Activated CD4-positive, alpha-beta memory T cell treated with anti-CD3 and anti-CD28 coated beads for 36 hours (primary cell): ENCODE measurements around the gene EEA1. TPM values are rescaled to one million over a fixed set of nuclear protein-coding genes. Genes with fewer than 3 reads are reported as not detected.

Experiments
- CTCF ChIA-PET: fragments of 350-600 bp; sonication (Branson Sonifier 250); formaldehyde crosslinking; loops from one replicate; lab custom pipeline; 2021; ENCODE audit warnings: antibody characterized with exemption, inconsistent platforms; lab: Charles Lee
- POLR2A ChIA-PET: fragments of 350-600 bp; sonication (Branson Sonifier 250); formaldehyde crosslinking; loops from one replicate; lab custom pipeline; 2021; ENCODE audit warnings: antibody characterized with exemption; lab: Charles Lee
- DNase-seq: peaks from one replicate; pipeline ENCODE4 v3.0.0-alpha.2; 2020
- H3K27ac Mint-ChIP-seq: one replicate; pipeline ENCODE4 v1.8.0; 2021; ENCODE audit warnings: mixed read lengths
- H3K27me3 Mint-ChIP-seq: one replicate; pipeline ENCODE4 v1.8.0; 2021; ENCODE audit warnings: mixed read lengths
- H3K36me3 Mint-ChIP-seq: one replicate; pipeline ENCODE4 v1.8.0; 2021; ENCODE audit warnings: mixed read lengths
- H3K4me1 Mint-ChIP-seq: one replicate; pipeline ENCODE4 v1.8.0; 2021; ENCODE audit warnings: low read depth, mixed read lengths
- H3K4me3 Mint-ChIP-seq: one replicate; pipeline ENCODE4 v1.8.0; 2021; ENCODE audit warnings: mild to moderate bottlenecking, mixed read lengths
- H3K9me3 Mint-ChIP-seq: one replicate; pipeline ENCODE4 v1.8.0; 2021; ENCODE audit warnings: mixed read lengths
- intact Hi-C: fragments of 100-400 bp; cut with micrococcal nuclease; formaldehyde crosslinking; loops from one replicate; pipeline ENCODE4 v1.15.1; 2023
- total RNA-seq, 2 experiments: library from RNA; stranded (reverse); gene quantifications; one replicate each; pipeline ENCODE4 v1.2.3, GENCODE V29; 2021

EEA1 gene
- total RNA-seq, 2 experiments from 2014 or later: 17.5 to 17.7 TPM

GRCh38 chr12:92877904-92878303 lies 51.2 kb downstream of the EEA1 start:
- CTCF ChIA-PET: no interaction called here
- POLR2A ChIA-PET: no interaction called here
- no peak for DNase-seq
- H3K27ac Mint-ChIP-seq: no peak overlapping the region
- no peaks in the 10 kb centered on the region for H3K27me3 Mint-ChIP-seq
- intact Hi-C loops: no loop called here
- peaks cover 13% of the 10 kb centered on the region for H3K4me1 Mint-ChIP-seq
- H3K36me3 Mint-ChIP-seq: peaks cover 24% of the 10 kb centered on the region
- no peaks in the 10 kb centered on the region for H3K9me3 Mint-ChIP-seq
- H3K4me3 Mint-ChIP-seq: no peak overlapping the region

GRCh38 chr12:92876496-92876895 lies 52.6 kb downstream of the EEA1 start:
- peaks cover 13% of the 10 kb centered on the region for H3K4me1 Mint-ChIP-seq
- H3K36me3 Mint-ChIP-seq: peaks cover 21% of the 10 kb centered on the region
- no peak overlapping the region for H3K27ac Mint-ChIP-seq
- H3K9me3 Mint-ChIP-seq: no peaks in the 10 kb centered on the region
- POLR2A ChIA-PET: interaction anchor here (0.7 kb wide), 1 partner anchor 138 kb away, joined by 5 read pairs; no protein-coding TSS in a partner anchor
- no peaks in the 10 kb centered on the region for H3K27me3 Mint-ChIP-seq
- intact Hi-C loops: no loop called here
- no peak overlapping the region for H3K4me3 Mint-ChIP-seq
- DNase-seq: no peak
- CTCF ChIA-PET: interaction anchor here (0.6 kb wide), 1 partner anchor 1495 kb away, joined by 4 read pairs; no protein-coding TSS in a partner anchor

- H3K36me3 Mint-ChIP-seq: no peaks in the 10 kb centered on the region
- ChIA-PET CTCF (no interaction called here), POLR2A (no interaction called here)
- intact Hi-C loops: no loop called here
- no peak overlapping the region for H3K4me3 Mint-ChIP-seq
- H3K9me3 Mint-ChIP-seq: no peaks in the 10 kb centered on the region
- peaks cover 9% of the 10 kb centered on the region for H3K4me1 Mint-ChIP-seq
- DNase-seq: no peak
- H3K27ac Mint-ChIP-seq: no peak overlapping the region
- H3K27me3 Mint-ChIP-seq: no peaks in the 10 kb centered on the region
These were observed 58.0 kb downstream of the EEA1 start for GRCh38 chr12:92871116-92871515.

GRCh38 chr12:92866418-92866817 lies 62.7 kb downstream of the EEA1 start:
- no peak for DNase-seq
- intact Hi-C loops: no loop called here

GRCh38 chr12:92863251-92863650 lies 65.8 kb downstream of the EEA1 start:
- intact Hi-C loops: no loop called here
- Mint-ChIP-seq H3K36me3 (peaks cover 22% of the 10 kb centered on the region), H3K9me3 (no peaks in the 10 kb centered on the region), H3K4me1 (peaks cover 3% of the 10 kb centered on the region), H3K27ac (no peak overlapping the region), H3K27me3 (no peaks in the 10 kb centered on the region), H3K4me3 (no peak overlapping the region)
- CTCF ChIA-PET: no interaction called here
- DNase-seq: no peak
- POLR2A ChIA-PET: no interaction called here

More at GRCh38 chr12:92866418-92866817, 62.7 kb downstream of the EEA1 start:
- POLR2A ChIA-PET: no interaction called here
- CTCF ChIA-PET: no interaction called here
- no peaks in the 10 kb centered on the region for H3K27me3 Mint-ChIP-seq
- H3K27ac Mint-ChIP-seq: no peak overlapping the region
- no peaks in the 10 kb centered on the region for H3K9me3 Mint-ChIP-seq
- H3K36me3 Mint-ChIP-seq: peaks cover 8% of the 10 kb centered on the region
- H3K4me3 Mint-ChIP-seq: no peak overlapping the region
- peaks cover 7% of the 10 kb centered on the region for H3K4me1 Mint-ChIP-seq

GRCh38 chr12:92861381-92861780 lies 67.7 kb downstream of the EEA1 start:
- H3K27me3 Mint-ChIP-seq: no peaks in the 10 kb centered on the region
- H3K4me1 Mint-ChIP-seq: peaks cover 3% of the 10 kb centered on the region
- DNase-seq: no peak
- H3K9me3 Mint-ChIP-seq: no peaks in the 10 kb centered on the region
- intact Hi-C loops: no loop called here
- ChIA-PET CTCF (interaction anchor here (0.6 kb wide), 1 partner anchor 201 kb away, joined by 4 read pairs; no protein-coding TSS in a partner anchor), POLR2A (no interaction called here)
- H3K4me3 Mint-ChIP-seq: no peak overlapping the region
- H3K36me3 Mint-ChIP-seq: peaks cover 28% of the 10 kb centered on the region
- H3K27ac Mint-ChIP-seq: no peak overlapping the region

GRCh38 chr12:92860521-92860920 lies 68.6 kb downstream of the EEA1 start:
- H3K9me3 Mint-ChIP-seq: no peaks in the 10 kb centered on the region
- H3K27me3 Mint-ChIP-seq: no peaks in the 10 kb centered on the region
- POLR2A ChIA-PET: no interaction called here
- CTCF ChIA-PET: interaction anchor here (0.6 kb wide), 1 partner anchor 200 kb away, joined by 4 read pairs; no protein-coding TSS in a partner anchor
- DNase-seq: no peak
- peaks cover 3% of the 10 kb centered on the region for H3K4me1 Mint-ChIP-seq
- intact Hi-C loops: no loop called here
- H3K27ac Mint-ChIP-seq: no peak overlapping the region
- H3K36me3 Mint-ChIP-seq: peaks cover 28% of the 10 kb centered on the region
- H3K4me3 Mint-ChIP-seq: no peak overlapping the region

GRCh38 chr12:92859650-92860386 lies 69.3 kb downstream of the EEA1 start:
- POLR2A ChIA-PET: no interaction called here
- Mint-ChIP-seq H3K4me1 (peaks cover 3% of the 10 kb centered on the region), H3K4me3 (no peak overlapping the region), H3K9me3 (no peaks in the 10 kb centered on the region), H3K27ac (no peak overlapping the region), H3K36me3 (peaks cover 28% of the 10 kb centered on the region), H3K27me3 (no peaks in the 10 kb centered on the region)
- DNase-seq: no peak
- CTCF ChIA-PET: no interaction called here
- intact Hi-C loops: no loop called here

- Mint-ChIP-seq H3K9me3 (no peaks in the 10 kb centered on the region), H3K4me1 (no peaks in the 10 kb centered on the region), H3K27ac (no peak overlapping the region), H3K36me3 (peaks cover 26% of the 10 kb centered on the region), H3K27me3 (no peaks in the 10 kb centered on the region), H3K4me3 (no peak overlapping the region)
- intact Hi-C loops: no loop called here
- CTCF ChIA-PET: no interaction called here
- no peak for DNase-seq
- POLR2A ChIA-PET: no interaction called here
These were observed 71.3 kb downstream of the EEA1 start for GRCh38 chr12:92857818-92858217.

GRCh38 chr12:92854344-92854743 lies 74.8 kb downstream of the EEA1 start:
- DNase-seq: no peak
- H3K36me3 Mint-ChIP-seq: peaks cover 24% of the 10 kb centered on the region
- CTCF ChIA-PET: no interaction called here
- POLR2A ChIA-PET: no interaction called here
- H3K4me1 Mint-ChIP-seq: no peaks in the 10 kb centered on the region
- H3K27ac Mint-ChIP-seq: no peak overlapping the region
- intact Hi-C loops: no loop called here
- no peaks in the 10 kb centered on the region for H3K27me3 Mint-ChIP-seq
- no peak overlapping the region for H3K4me3 Mint-ChIP-seq
- no peaks in the 10 kb centered on the region for H3K9me3 Mint-ChIP-seq

GRCh38 chr12:92848740-92849139 lies 80.4 kb downstream of the EEA1 start:
- H3K27ac Mint-ChIP-seq: no peak overlapping the region

GRCh38 chr12:92847368-92847767 lies 81.7 kb downstream of the EEA1 start:
- Mint-ChIP-seq H3K9me3 (no peaks in the 10 kb centered on the region), H3K27me3 (no peaks in the 10 kb centered on the region), H3K36me3 (peaks cover 15% of the 10 kb centered on the region), H3K4me3 (no peak overlapping the region), H3K27ac (no peak overlapping the region), H3K4me1 (no peaks in the 10 kb centered on the region)
- DNase-seq: no peak
- POLR2A ChIA-PET: no interaction called here
- intact Hi-C loops: no loop called here
- CTCF ChIA-PET: interaction anchor here (2.3 kb wide), 1 partner anchor 20 kb away, joined by 8 read pairs; no protein-coding TSS in a partner anchor

More at GRCh38 chr12:92848740-92849139, 80.4 kb downstream of the EEA1 start:
- Mint-ChIP-seq H3K36me3 (peaks cover 13% of the 10 kb centered on the region), H3K4me1 (no peaks in the 10 kb centered on the region), H3K27me3 (no peaks in the 10 kb centered on the region), H3K9me3 (no peaks in the 10 kb centered on the region), H3K4me3 (no peak overlapping the region)
- POLR2A ChIA-PET: interaction anchor here (0.7 kb wide), 1 partner anchor 19 kb away, joined by 3 read pairs; no protein-coding TSS in a partner anchor
- no peak for DNase-seq
- CTCF ChIA-PET: no interaction called here
- intact Hi-C loops: no loop called here
